Left ventricle myocardium inferior (tissue), 1 donor: ENCODE results near the gene LIN52. TPM values are rescaled to one million over a fixed set of nuclear protein-coding genes. Genes with fewer than 3 reads are reported as not detected.

Source experiments
- DNase-seq: peaks from one replicate; pipeline ENCODE4 v3.0.0-alpha.2; 2020
- H3K27ac ChIP-seq: fragments of 200-600 bp; replicated peaks from 2 replicates; pipeline ENCODE4 v1.8.0; 2021
- H3K27me3 ChIP-seq: fragments of 200-600 bp; 2 replicates; pipeline ENCODE4 v1.8.0; 2021; ENCODE audit warnings: low read depth
- H3K36me3 ChIP-seq: fragments of 200-600 bp; 2 replicates; pipeline ENCODE4 v1.8.0; 2021
- H3K4me1 ChIP-seq: fragments of 200-600 bp; 2 replicates; pipeline ENCODE4 v1.8.0; 2021
- H3K4me3 ChIP-seq: fragments of 200-600 bp; 2 replicates; pipeline ENCODE4 v1.8.0; 2021; ENCODE audit warnings: mild to moderate bottlenecking, moderate library complexity
- H3K9me3 ChIP-seq: fragments of 200-600 bp; replicated peaks from 2 replicates; pipeline ENCODE4 v1.8.0; 2021
- CTCF ChIP-seq: fragments of 200-600 bp; IDR thresholded peaks from 2 replicates; pipeline ENCODE4 v1.8.0; 2021; ENCODE audit warnings: antibody characterized with exemption, mild to moderate bottlenecking, borderline replicate concordance
- intact Hi-C: fragments of 100-400 bp; cut with micrococcal nuclease; formaldehyde crosslinking; loops from one replicate; pipeline ENCODE4 v1.11.0; 2022
- total RNA-seq: library from RNA; stranded (reverse); fragmentation: NEBNext Ultra II Directional; extraction: Animal tissue kit (Norgen Biotek cat#: 25700); gene quantifications from one replicate; pipeline ENCODE4 v1.2.1, GENCODE V29; 2021
- donor health status: DM: no; HTN: yes; CAD: no; lungs with severe emphysema.

LIN52 gene
- total RNA-seq, 1 donor from 2014 or later, result 8.0 TPM

DNA sequence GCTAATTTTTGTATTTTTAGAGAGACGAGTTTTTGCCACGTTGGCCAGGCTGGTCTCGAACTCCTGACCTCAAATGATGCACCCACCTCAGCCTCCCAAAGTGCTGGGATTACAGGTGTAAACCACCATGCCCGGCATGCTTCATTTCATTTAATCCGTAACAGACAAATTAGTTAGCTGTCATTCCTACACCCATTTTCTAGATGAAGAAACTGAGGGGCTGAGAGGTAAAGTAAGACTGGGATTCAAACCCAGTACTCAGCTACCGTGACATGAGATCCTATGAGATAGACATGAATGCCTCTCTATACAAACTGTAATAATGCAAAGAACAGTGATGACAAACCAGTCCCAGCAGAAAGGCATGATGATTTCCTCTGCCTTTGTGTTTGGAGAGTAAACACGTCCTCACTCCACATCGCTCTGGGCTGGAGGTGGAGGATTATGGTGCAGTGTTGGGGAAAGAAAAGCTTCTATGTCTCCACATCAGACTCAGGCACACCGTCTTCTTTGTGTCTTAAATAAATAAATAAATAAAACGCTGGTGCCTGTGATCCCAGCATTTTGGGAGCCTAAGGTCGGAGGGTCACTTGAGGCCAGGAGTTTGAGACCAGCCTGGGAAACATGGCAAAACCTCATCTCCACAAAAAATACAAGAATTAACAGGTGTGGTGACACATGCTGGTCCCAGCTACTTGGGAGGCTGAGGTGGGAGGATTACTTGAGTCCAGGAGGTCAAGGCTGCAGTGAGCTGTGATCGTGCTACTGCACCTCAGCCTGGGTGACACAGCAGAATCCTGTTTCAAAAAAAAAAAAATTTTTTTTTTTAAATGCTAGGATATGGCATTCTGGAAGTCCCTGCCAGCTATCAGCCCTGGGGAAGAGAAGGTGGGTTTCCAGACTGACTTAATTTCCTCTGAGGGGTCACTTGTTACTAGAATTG, 164.9 kb downstream of the LIN52 start:
- intact Hi-C loops, result loop anchor here (10.0 kb wide), 1 partner anchor 135 kb away; no protein-coding TSS in a partner anchor
- H3K9me3 ChIP-seq, result no peaks in the 10 kb centered on the region
- DNase-seq, result no peak
- H3K4me1 ChIP-seq, result peaks cover 7% of the 10 kb centered on the region
- peaks cover 64% of the 10 kb centered on the region for H3K27me3 ChIP-seq
- H3K36me3 ChIP-seq, result no peaks in the 10 kb centered on the region
- H3K4me3 ChIP-seq, result no peak overlapping the region
- H3K27ac ChIP-seq, result no peak overlapping the region
- TF ChIP-seq CTCF, result no peak

Other genes with a start within 250 kb of the LIN52 start
- 37.4 TPM for gene PTGR2, start 233.1 kb upstream of the LIN52 start, total RNA-seq
- gene ZNF410, start 198.1 kb upstream of the LIN52 start, total RNA-seq, result 16.5 TPM
- gene FAM161B, start 134.9 kb upstream of the LIN52 start, total RNA-seq, result 4.7 TPM
- gene COQ6, start 134.7 kb upstream of the LIN52 start, total RNA-seq, result 49.8 TPM
- gene ENTPD5, start 65.7 kb upstream of the LIN52 start, total RNA-seq, result 6.3 TPM
- 3.8 TPM for gene BBOF1, start 65.6 kb upstream of the LIN52 start, total RNA-seq
- gene ALDH6A1, start 503 bp upstream of the LIN52 start, total RNA-seq, result 69.6 TPM
- not detected for gene VSX2, start 154.5 kb downstream of the LIN52 start, total RNA-seq
- gene ABCD4, start 218.0 kb downstream of the LIN52 start, total RNA-seq, result 23.6 TPM